Mesendoderm (in vitro differentiated cells): Measurements from ENCODE around the gene ADIG.

Experiments used
- DNase-seq: peaks from one replicate; pipeline ENCODE4 v3.0.0; 2013
- H2AK5ac ChIP-seq: 2 replicates; pipeline ENCODE4 v1.6.1; 2013; ENCODE audit warnings: low read length, inconsistent platforms
- H2BK120ac ChIP-seq: 2 replicates; pipeline ENCODE4 v1.6.1; 2013; ENCODE audit warnings: low read depth, mild to moderate bottlenecking, low read length, moderate library complexity, mixed read lengths
- H2BK15ac ChIP-seq: replicated peaks from 2 replicates; pipeline ENCODE4 v1.6.1; 2013; ENCODE audit warnings: low read depth, mild to moderate bottlenecking, moderate library complexity
- H2BK5ac ChIP-seq: 2 replicates; pipeline ENCODE4 v1.6.1; 2013; ENCODE audit warnings: low read length, inconsistent platforms
- H3K18ac ChIP-seq: 2 replicates; pipeline ENCODE4 v1.6.1; 2013; ENCODE audit warnings: mild to moderate bottlenecking, low read length, mixed read lengths
- H3K23ac ChIP-seq: one replicate; pipeline ENCODE4 v1.6.1; 2013; ENCODE audit warnings: low read length
- H3K27ac ChIP-seq: 2 replicates; pipeline ENCODE4 v1.5.1; 2013; ENCODE audit warnings: low read depth, mild to moderate bottlenecking, inconsistent platforms, low read length, moderate library complexity
- H3K27me3 ChIP-seq: 2 replicates; pipeline ENCODE4 v1.6.1; 2013; ENCODE audit warnings: low read length, control low read depth, mild to moderate bottlenecking, inconsistent platforms; ENCODE audit not compliant: insufficient read depth, poor library complexity
- H3K36me3 ChIP-seq: 2 replicates; pipeline ENCODE4 v1.6.1; 2013; ENCODE audit warnings: low read length, inconsistent platforms; ENCODE audit not compliant: control insufficient read depth, insufficient read depth
- H3K4ac ChIP-seq: one replicate; pipeline ENCODE4 v1.6.1; 2013; ENCODE audit warnings: low read depth, mild to moderate bottlenecking, low read length, moderate library complexity
- H3K4me1 ChIP-seq: 2 replicates; pipeline ENCODE4 v1.6.1; 2013; ENCODE audit warnings: low read depth, low read length, inconsistent platforms; ENCODE audit not compliant: control insufficient read depth
- H3K4me2 ChIP-seq: 2 replicates; pipeline ENCODE4 v1.6.1; 2013; ENCODE audit warnings: low read length
- H3K4me3 ChIP-seq: 2 replicates; pipeline ENCODE4 v1.5.1; 2013; ENCODE audit warnings: mild to moderate bottlenecking, low read length
- H3K56ac ChIP-seq: one replicate; pipeline ENCODE4 v1.6.1; 2013; ENCODE audit warnings: low read length
- H3K79me1 ChIP-seq: 2 replicates; pipeline ENCODE4 v1.6.1; 2013; ENCODE audit warnings: low read length, inconsistent platforms
- H3K79me2 ChIP-seq: 2 replicates; pipeline ENCODE4 v1.6.1; 2013; ENCODE audit warnings: mild to moderate bottlenecking, low read length; ENCODE audit not compliant: control insufficient read depth, insufficient read depth
- H3K9ac ChIP-seq: 2 replicates; pipeline ENCODE4 v1.6.1; 2013; ENCODE audit warnings: low read length, inconsistent platforms
- H4K5ac ChIP-seq: one replicate; pipeline ENCODE4 v1.6.1; 2013; ENCODE audit warnings: low read length
- H4K8ac ChIP-seq: one replicate; pipeline ENCODE4 v1.6.1; 2013; ENCODE audit warnings: low read depth, mild to moderate bottlenecking, control low read depth, low read length, moderate library complexity
- WGBS: extraction: QIAGEN DNeasy Blood & Tissue Kit; methylation state at CpG from one replicate; pipeline ENCODE4 v1.1.7; 2013; ENCODE audit warnings: low lambda C conversion rate, missing lambda C conversion rate; ENCODE audit not compliant: insufficient coverage; ENCODE audit errors: extremely low coverage; 5-methylcytosine and 5-hydroxymethylcytosine counted together

Gene ADIG

DNA sequence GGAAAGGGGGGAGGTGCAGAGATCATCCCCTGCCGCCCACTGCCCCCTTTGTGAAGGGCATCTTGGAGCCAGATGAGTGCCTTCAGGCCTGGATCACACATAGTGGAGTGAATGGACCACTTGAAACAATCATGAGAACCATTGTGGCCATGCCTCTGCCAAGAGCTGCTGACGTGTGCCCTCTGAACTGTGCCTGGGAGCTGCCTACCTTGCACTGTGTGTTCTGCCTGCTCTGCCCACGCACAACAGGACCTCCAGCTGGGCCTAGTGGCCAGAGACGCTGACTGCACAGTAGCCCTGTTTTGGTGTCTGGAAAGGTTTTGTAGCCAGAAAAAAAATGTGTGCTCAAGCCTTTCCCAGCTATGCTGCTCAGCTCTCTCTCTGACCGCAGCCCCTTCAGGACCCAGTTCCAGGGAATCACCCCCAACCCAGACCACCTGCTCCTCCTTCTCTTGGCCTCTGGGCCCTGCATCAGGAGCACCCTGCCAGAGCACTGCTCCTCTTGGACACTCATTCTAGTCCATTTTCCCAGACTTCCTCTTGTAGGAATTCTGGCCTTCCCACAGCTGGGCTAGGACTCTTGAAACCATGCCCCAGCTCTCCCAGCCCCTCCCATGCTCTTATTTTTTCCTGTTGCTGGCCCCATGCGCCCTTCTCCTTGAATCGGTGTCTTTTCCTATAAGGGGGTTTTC is 1.6 kb upstream of the ADIG start:
- Histone ChIP-seq H3K4me1 (peaks cover 4% of the 10 kb centered on the region), H2BK5ac (no peak overlapping the region), H3K23ac (no peak overlapping the region), H3K4me2 (no peak overlapping the region), H3K27ac (no peak overlapping the region), H3K36me3 (no peaks in the 10 kb centered on the region), H2BK120ac (no peak overlapping the region), H3K9ac (no peak overlapping the region), H3K56ac (no peak overlapping the region), H3K79me2 (no peaks in the 10 kb centered on the region), H2BK15ac (no peak overlapping the region), H3K18ac (peak overlapping the region; percentile 13), H3K4me3 (no peak overlapping the region), H2AK5ac (no peak overlapping the region), H4K8ac (no peak overlapping the region), H3K27me3 (no peaks in the 10 kb centered on the region), H3K79me1 (no peaks in the 10 kb centered on the region), H3K4ac (no peak overlapping the region), H4K5ac (no peak overlapping the region)
- DNase-seq = no peak
- WGBS = no CpG with 5 or more reads among the region's 7 CpGs

- Histone ChIP-seq H3K4ac (no peak overlapping the region), H3K27ac (no peak overlapping the region), H3K4me3 (no peak overlapping the region), H2BK5ac (no peak overlapping the region), H3K4me1 (peaks cover 4% of the 10 kb centered on the region), H3K9ac (no peak overlapping the region), H3K36me3 (no peaks in the 10 kb centered on the region), H4K8ac (no peak overlapping the region), H3K27me3 (no peaks in the 10 kb centered on the region), H3K79me1 (no peaks in the 10 kb centered on the region), H2BK120ac (no peak overlapping the region), H4K5ac (no peak overlapping the region), H2BK15ac (no peak overlapping the region), H3K18ac (no peak overlapping the region), H3K4me2 (no peak overlapping the region), H2AK5ac (no peak overlapping the region), H3K23ac (no peak overlapping the region), H3K79me2 (no peaks in the 10 kb centered on the region), H3K56ac (no peak overlapping the region)
- no peak for DNase-seq
- WGBS = no CpG with 5 or more reads among the region's 4 CpGs
These were observed 1.1 kb upstream of the ADIG start for GRCh38 chr20:38579921-38580320.

DNA sequence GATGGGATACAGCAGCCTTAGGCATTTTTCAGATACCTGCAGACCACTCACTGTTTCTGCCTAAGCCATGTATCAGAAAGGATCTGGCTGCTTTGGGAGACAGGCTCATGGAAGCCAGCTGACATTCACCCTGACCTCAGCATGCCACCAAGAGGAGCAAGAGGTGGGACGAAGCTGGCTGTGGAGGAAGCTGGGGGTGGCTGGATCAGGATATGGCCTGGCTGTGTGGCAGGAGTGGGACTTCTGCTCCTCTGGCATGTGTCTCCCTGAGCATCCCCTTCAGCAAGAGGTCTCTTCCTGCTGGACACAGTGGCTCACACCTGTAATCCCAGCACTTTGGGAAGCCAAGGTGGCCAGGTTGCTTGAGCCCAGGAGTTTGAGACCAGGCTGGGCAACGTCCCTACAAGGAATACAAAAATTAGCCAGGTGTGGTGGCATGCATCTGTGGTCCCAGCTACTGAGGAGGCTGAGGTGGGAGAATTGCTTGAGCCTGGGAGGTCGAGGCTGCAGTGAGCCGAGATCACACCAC is 897 bp downstream of the ADIG start:
- Histone ChIP-seq H3K4ac (no peak overlapping the region), H3K4me3 (no peak overlapping the region), H4K8ac (no peak overlapping the region), H2BK15ac (no peak overlapping the region), H3K79me2 (no peaks in the 10 kb centered on the region), H3K4me2 (no peak overlapping the region), H2BK120ac (no peak overlapping the region), H4K5ac (no peak overlapping the region), H3K18ac (no peak overlapping the region), H3K56ac (peak overlapping the region; percentile 46), H3K36me3 (no peaks in the 10 kb centered on the region), H3K9ac (no peak overlapping the region), H3K23ac (no peak overlapping the region), H3K4me1 (peaks cover 4% of the 10 kb centered on the region), H3K79me1 (no peaks in the 10 kb centered on the region), H2AK5ac (peak overlapping the region; percentile 43), H3K27ac (no peak overlapping the region), H2BK5ac (no peak overlapping the region), H3K27me3 (no peaks in the 10 kb centered on the region)
- DNase-seq = no peak
- WGBS = no CpG with 5 or more reads among the region's 4 CpGs

- H3K4ac ChIP-seq = peak overlapping the region; percentile 8
- no peak overlapping the region for H4K5ac ChIP-seq
- no peak overlapping the region for H4K8ac ChIP-seq
- H2BK15ac ChIP-seq = no peak overlapping the region
- H3K18ac ChIP-seq = peak overlapping the region; percentile 9
- no peak overlapping the region for H3K23ac ChIP-seq
- H2BK120ac ChIP-seq = no peak overlapping the region
- H3K36me3 ChIP-seq = no peaks in the 10 kb centered on the region
- no peaks in the 10 kb centered on the region for H3K79me1 ChIP-seq
- DNase-seq = no peak
- no peaks in the 10 kb centered on the region for H3K27me3 ChIP-seq
- no peaks in the 10 kb centered on the region for H3K79me2 ChIP-seq
- no peak overlapping the region for H2BK5ac ChIP-seq
- H3K56ac ChIP-seq = peak overlapping the region; percentile 2
- H3K4me3 ChIP-seq = no peak overlapping the region
- no CpG with 5 or more reads among the region's 4 CpGs for WGBS
- peaks cover 4% of the 10 kb centered on the region for H3K4me1 ChIP-seq
- no peak overlapping the region for H2AK5ac ChIP-seq
- H3K9ac ChIP-seq = no peak overlapping the region
- no peak overlapping the region for H3K4me2 ChIP-seq
- H3K27ac ChIP-seq = no peak overlapping the region
These were observed 2.3 kb downstream of the ADIG start for GRCh38 chr20:38583306-38583705.

DNA sequence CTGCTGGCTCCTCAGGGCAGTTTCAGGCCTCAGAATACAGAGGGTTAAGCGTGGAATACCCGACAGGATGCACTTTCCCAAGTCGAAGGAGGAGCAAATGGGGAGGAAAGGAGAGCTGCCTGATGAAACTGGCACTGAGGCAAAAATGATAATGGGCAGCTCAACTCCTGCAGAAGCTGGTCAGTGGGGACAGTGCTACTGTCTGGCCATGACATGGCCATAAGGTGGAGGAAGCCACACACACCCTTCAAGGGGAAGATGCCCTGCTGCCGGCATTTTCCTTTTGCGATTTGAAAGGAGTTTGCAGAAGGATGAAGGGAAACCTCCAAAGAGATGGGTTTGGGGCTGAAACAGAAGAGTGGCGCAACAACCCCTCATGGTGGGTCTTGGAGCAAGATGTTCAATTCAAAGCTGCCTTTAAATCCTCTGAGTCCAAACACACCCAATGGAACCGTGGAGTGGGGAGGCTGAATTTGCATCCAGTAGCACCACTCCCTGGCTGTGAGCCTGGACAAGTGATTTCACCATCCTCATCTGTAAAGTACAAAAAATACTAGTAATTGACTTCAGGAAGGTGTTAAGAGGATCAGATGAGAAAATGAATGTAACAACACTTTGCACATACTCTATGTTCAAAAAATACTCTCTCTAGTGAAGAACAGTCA is 3.2 kb downstream of the ADIG start:
- no peak for DNase-seq
- H3K56ac ChIP-seq = peak overlapping the region; percentile 0
- peak overlapping the region; percentile 60 for H2AK5ac ChIP-seq
- H3K4ac ChIP-seq = no peak overlapping the region
- H3K18ac ChIP-seq = peak overlapping the region; percentile 31
- no peaks in the 10 kb centered on the region for H3K27me3 ChIP-seq
- H4K8ac ChIP-seq = no peak overlapping the region
- no peak overlapping the region for H3K23ac ChIP-seq
- peaks cover 4% of the 10 kb centered on the region for H3K4me1 ChIP-seq
- H2BK15ac ChIP-seq = no peak overlapping the region
- H3K79me2 ChIP-seq = no peaks in the 10 kb centered on the region
- H3K27ac ChIP-seq = no peak overlapping the region
- H3K4me3 ChIP-seq = no peak overlapping the region
- H3K4me2 ChIP-seq = no peak overlapping the region
- no peak overlapping the region for H2BK5ac ChIP-seq
- no peak overlapping the region for H4K5ac ChIP-seq
- WGBS = no CpG with 5 or more reads among the region's 7 CpGs
- no peaks in the 10 kb centered on the region for H3K79me1 ChIP-seq
- no peaks in the 10 kb centered on the region for H3K36me3 ChIP-seq
- H3K9ac ChIP-seq = no peak overlapping the region
- H2BK120ac ChIP-seq = no peak overlapping the region
